Right atrium auricular region (tissue), 2 donors: ENCODE measurements around the gene CCDC167. TPM values are rescaled to one million over a fixed set of nuclear protein-coding genes. Genes with fewer than 3 reads are reported as not detected.

Source experiments
- DNase-seq: peaks from one replicate; pipeline ENCODE4 v3.0.0-alpha.2; 2019; ENCODE audit warnings: low spot score
- H3K27ac ChIP-seq, 2 donors: fragments of 200-600 bp; sonication (generic); 1 replicate in 1 of 2; 2 replicates in 1 of 2; pipeline ENCODE4 v1.5.1; 2016 to 2019
- H3K27me3 ChIP-seq, 2 donors: fragments of 200-600 bp; sonication (generic); one replicate each; pipeline versions ENCODE4 v1.5.1 to v1.6.0; 2017 to 2019
- H3K36me3 ChIP-seq: fragments of 200-600 bp; sonication (generic); one replicate; pipeline ENCODE4 v1.5.1; 2016
- H3K4me1 ChIP-seq, 2 donors: fragments of 200-600 bp; sonication (generic); one replicate each; pipeline versions ENCODE4 v1.5.1 to v1.6.0; 2017 to 2019
- H3K4me3 ChIP-seq, 2 donors: fragments of 200-600 bp; sonication (generic); 1 replicate in 1 of 2; 2 replicates in 1 of 2; pipeline ENCODE4 v1.5.1; 2017 to 2019; ENCODE audit warnings: mild to moderate bottlenecking in 1 of 2, moderate library complexity in 1 of 2
- H3K9me3 ChIP-seq, 2 donors: fragments of 200-600 bp; sonication (generic); one replicate each; pipeline ENCODE4 v1.5.1; 2019
- total RNA-seq, 2 donors: library from RNA; depleted of rRNA; stranded (reverse); fragments of >200 nt; gene quantifications; one replicate each; pipeline ENCODE4 v1.1.0, GENCODE V29; 2016
- TF ChIP-seq, protein P1 (sequence below), 2 donors: fragments of 200-600 bp; sonication (generic); IDR thresholded peaks; one replicate each; pipeline ENCODE4 v1.5.1; 2019; ENCODE audit warnings: antibody characterized with exemption in 2 of 2

The CCDC167 gene
- total RNA-seq, 2 donors from 2014 or later = 26.1 to 39.6 TPM

GRCh38 chr6:37513576-37513975 lies 13.9 kb upstream of the CCDC167 start:
- H3K4me3 ChIP-seq = no peak overlapping the region
- TF ChIP-seq, protein P1, sequence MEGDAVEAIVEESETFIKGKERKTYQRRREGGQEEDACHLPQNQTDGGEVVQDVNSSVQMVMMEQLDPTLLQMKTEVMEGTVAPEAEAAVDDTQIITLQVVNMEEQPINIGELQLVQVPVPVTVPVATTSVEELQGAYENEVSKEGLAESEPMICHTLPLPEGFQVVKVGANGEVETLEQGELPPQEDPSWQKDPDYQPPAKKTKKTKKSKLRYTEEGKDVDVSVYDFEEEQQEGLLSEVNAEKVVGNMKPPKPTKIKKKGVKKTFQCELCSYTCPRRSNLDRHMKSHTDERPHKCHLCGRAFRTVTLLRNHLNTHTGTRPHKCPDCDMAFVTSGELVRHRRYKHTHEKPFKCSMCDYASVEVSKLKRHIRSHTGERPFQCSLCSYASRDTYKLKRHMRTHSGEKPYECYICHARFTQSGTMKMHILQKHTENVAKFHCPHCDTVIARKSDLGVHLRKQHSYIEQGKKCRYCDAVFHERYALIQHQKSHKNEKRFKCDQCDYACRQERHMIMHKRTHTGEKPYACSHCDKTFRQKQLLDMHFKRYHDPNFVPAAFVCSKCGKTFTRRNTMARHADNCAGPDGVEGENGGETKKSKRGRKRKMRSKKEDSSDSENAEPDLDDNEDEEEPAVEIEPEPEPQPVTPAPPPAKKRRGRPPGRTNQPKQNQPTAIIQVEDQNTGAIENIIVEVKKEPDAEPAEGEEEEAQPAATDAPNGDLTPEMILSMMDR (IDR thresholded peaks at IDR 0.05) = no peak
- no peak for DNase-seq
- H3K4me1 ChIP-seq = peaks cover 0 to 12% of the 10 kb centered on the region in 2 donors
- no peaks in the 10 kb centered on the region for H3K9me3 ChIP-seq
- no peak overlapping the region for H3K27ac ChIP-seq
- no peaks in the 10 kb centered on the region for H3K36me3 ChIP-seq
- no peaks in the 10 kb centered on the region for H3K27me3 ChIP-seq

DNA sequence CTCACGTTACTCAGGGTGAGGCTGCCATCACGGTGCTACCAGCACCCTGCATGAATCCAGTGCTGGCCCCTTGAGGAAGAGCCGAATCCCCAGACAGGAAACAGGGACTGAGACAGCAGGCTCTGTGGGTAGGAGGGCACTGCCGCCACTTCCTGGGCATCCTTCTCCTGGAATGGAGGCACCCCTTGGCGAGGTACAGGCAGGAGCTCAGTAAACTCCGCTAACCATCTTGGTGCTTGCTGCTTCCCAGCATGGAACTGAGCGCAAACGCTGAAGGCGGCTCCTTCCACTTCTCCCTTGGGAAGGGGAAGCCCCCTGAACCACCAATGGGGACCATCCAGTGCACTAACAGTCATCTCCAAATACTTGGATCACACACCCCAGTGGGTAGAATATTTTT lies 13.5 kb upstream of the CCDC167 start:
- H3K27me3 ChIP-seq = no peaks in the 10 kb centered on the region
- no peak overlapping the region for H3K27ac ChIP-seq
- no peak overlapping the region for H3K4me3 ChIP-seq
- H3K36me3 ChIP-seq = no peaks in the 10 kb centered on the region
- TF ChIP-seq, protein P1 (IDR thresholded peaks at IDR 0.05) = no peak
- H3K4me1 ChIP-seq = peaks cover 0 to 12% of the 10 kb centered on the region in 2 donors
- DNase-seq = no peak
- no peaks in the 10 kb centered on the region for H3K9me3 ChIP-seq

DNA sequence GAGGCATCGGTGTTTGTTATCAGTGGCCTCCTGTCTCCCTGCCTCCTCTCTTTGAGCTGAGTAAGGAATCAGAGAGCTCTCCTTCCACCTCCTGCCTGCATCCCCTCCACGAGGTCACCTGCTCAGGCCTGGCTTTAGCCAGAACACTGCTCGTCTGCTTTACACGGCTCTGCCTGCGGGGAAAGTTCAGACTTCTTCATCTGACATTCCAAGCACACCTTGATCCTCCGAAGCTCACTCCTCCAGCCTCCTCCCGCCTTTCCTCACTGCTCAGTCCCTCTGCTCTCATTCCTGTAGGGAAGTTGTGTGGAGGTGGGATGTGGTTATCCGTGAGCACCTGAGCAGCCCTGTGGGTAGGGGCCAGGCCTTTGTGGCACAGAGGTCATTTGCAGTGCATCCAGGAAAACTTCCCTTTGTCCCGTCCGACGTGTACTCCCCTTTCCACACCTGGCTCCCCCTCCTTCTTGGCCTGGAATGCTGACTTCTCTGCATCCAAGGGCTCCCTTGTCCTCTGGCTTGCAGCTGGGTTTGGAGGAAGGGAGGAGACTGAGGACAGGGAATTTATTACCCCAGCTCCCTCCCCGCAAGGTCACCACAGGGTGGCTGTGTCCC lies 12.8 kb upstream of the CCDC167 start:
- H3K4me1 ChIP-seq = peaks cover 0 to 12% of the 10 kb centered on the region in 2 donors
- H3K36me3 ChIP-seq = no peaks in the 10 kb centered on the region
- H3K9me3 ChIP-seq = no peaks in the 10 kb centered on the region
- H3K27ac ChIP-seq = no peak overlapping the region
- TF ChIP-seq, protein P1 (IDR thresholded peaks at IDR 0.05) = no peak
- no peak for DNase-seq
- no peak overlapping the region for H3K4me3 ChIP-seq
- no peaks in the 10 kb centered on the region for H3K27me3 ChIP-seq

- Histone ChIP-seq H3K27ac (no peak overlapping the region), H3K36me3 (no peaks in the 10 kb centered on the region), H3K4me1 (peaks cover 0 to 12% of the 10 kb centered on the region in 2 donors), H3K27me3 (no peaks in the 10 kb centered on the region), H3K4me3 (no peak overlapping the region), H3K9me3 (no peaks in the 10 kb centered on the region)
- TF ChIP-seq, protein P1 (IDR thresholded peaks at IDR 0.05) = no peak
- DNase-seq = no peak
Measured at GRCh38 chr6:37511910-37512399, 12.3 kb upstream of the CCDC167 start.

DNA sequence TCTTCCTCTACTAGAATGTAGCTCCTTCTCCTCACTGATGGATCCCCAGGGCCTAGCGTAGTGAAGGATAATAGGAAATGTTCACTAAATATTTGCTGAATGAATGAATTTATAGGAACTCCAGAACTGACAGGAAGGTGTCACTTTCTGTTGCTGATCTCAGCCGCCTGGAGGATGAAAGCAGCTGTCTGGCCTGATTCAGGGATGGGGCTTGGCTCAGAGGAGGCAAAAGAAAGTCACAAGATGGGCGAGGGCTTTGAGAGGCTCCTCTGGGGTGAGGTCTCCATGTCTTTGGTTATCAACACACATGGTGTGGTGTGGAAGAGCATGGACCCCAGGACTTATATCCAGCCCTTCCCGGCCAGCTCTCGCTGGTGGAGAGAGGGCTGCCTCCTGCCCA lies 11.5 kb upstream of the CCDC167 start:
- no peaks in the 10 kb centered on the region for H3K9me3 ChIP-seq
- peaks cover 0 to 7% of the 10 kb centered on the region in 2 donors for H3K4me1 ChIP-seq
- no peaks in the 10 kb centered on the region for H3K36me3 ChIP-seq
- TF ChIP-seq, protein P1 (IDR thresholded peaks at IDR 0.05) = no peak
- no peak overlapping the region for H3K27ac ChIP-seq
- no peaks in the 10 kb centered on the region for H3K27me3 ChIP-seq
- DNase-seq = no peak
- H3K4me3 ChIP-seq = no peak overlapping the region
